Measurements from ENCODE around the gene MAP1LC3B2.

Gene MAP1LC3B2

GRCh38 chr12:116559162-116559935 lies at the start of gene MAP1LC3B2:
TSS of gene MAP1LC3B2 (plus strand) at chr12:116559381. CDS start at chr12:116575943, 16,562 bp downstream.
- H3K4me1 ChIP-seq (ENCODE audit: insufficient read depth, low read length): peaks cover 10% of the 10 kb centered on the region
- no peak within 1 kb of the TSS for H3K9ac ChIP-seq (ENCODE audit: low read depth, low read length)
- peaks cover 9% of the 10 kb centered on the region; the same call in 1 of the 2 replicates for H3K9me3 ChIP-seq (ENCODE audit: control insufficient read depth, insufficient read depth, low read length)
- H3K36me3 ChIP-seq (ENCODE audit: insufficient read depth, low read length): no peaks in the 10 kb centered on the region

DNA sequence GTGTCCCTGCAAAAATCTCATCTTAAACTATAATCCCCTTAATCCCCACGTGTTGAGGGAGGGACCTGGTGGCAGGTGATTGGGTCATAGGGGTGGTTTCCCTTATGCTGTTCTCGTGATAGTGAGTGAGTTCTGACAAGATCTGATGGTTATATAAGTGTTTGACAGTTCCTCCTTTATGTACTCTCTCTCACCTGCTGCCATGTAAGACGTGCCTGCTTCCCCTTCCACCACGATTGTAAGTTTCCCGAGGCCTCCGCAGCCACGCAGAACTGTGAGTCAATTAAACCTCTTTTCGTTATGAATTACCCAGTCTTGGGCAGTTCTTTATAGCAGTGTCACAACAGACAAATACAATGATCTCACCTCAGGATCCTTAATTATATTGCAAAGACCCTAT lies 45.2 kb upstream of the MAP1LC3B2 start:
- Histone ChIP-seq H3K9ac (ENCODE audit: low read depth, low read length) (no peak overlapping the region), H3K9me3 (ENCODE audit: control insufficient read depth, insufficient read depth, low read length) (no peaks in the 10 kb centered on the region)

GRCh38 chr12:116515684-116516083 lies 43.5 kb upstream of the MAP1LC3B2 start:
- Histone ChIP-seq H3K4me1 (ENCODE audit: insufficient read depth, low read length) (peaks cover 18% of the 10 kb centered on the region), H3K9ac (ENCODE audit: low read depth, low read length) (no peak overlapping the region), H3K9me3 (ENCODE audit: control insufficient read depth, insufficient read depth, low read length) (no peaks in the 10 kb centered on the region), H3K36me3 (ENCODE audit: insufficient read depth, low read length) (no peaks in the 10 kb centered on the region)

More for the DNA sequence above, 45.2 kb upstream of the MAP1LC3B2 start:
- Histone ChIP-seq H3K4me1 (ENCODE audit: insufficient read depth, low read length) (peaks cover 14% of the 10 kb centered on the region), H3K36me3 (ENCODE audit: insufficient read depth, low read length) (no peaks in the 10 kb centered on the region)

DNA sequence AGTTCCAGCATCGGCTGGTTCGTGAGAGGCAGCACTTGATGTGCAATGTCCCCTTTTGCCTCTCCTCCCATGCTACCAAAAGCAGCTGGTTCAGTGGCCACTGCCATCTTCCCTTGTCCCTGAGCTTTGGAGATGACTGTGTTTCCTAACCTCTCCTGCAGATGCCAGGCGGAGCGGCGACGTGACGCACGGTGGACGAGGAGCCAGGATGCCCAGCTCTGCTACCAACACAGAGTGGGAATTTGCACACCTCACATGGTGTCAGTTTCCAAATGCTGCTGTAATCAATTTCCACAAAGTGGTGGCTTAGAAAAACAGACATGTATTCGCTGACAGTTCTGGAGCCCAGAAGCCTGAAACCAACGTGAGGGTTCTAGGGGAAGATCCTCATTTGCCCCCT lies 42.5 kb upstream of the MAP1LC3B2 start:
- Histone ChIP-seq H3K9me3 (ENCODE audit: control insufficient read depth, insufficient read depth, low read length) (no peaks in the 10 kb centered on the region), H3K9ac (ENCODE audit: low read depth, low read length) (no peak overlapping the region), H3K4me1 (ENCODE audit: insufficient read depth, low read length) (peaks cover 23% of the 10 kb centered on the region)

GRCh38 chr12:116517431-116518045 lies 41.6 kb upstream of the MAP1LC3B2 start:
- H3K36me3 ChIP-seq (ENCODE audit: insufficient read depth, low read length): no peaks in the 10 kb centered on the region
- no peak overlapping the region for H3K9ac ChIP-seq (ENCODE audit: low read depth, low read length)
- H3K9me3 ChIP-seq (ENCODE audit: control insufficient read depth, insufficient read depth, low read length): no peaks in the 10 kb centered on the region
- H3K4me1 ChIP-seq (ENCODE audit: insufficient read depth, low read length): peaks cover 23% of the 10 kb centered on the region

More for the DNA sequence above, 42.5 kb upstream of the MAP1LC3B2 start:
- H3K36me3 ChIP-seq (ENCODE audit: insufficient read depth, low read length): no peaks in the 10 kb centered on the region

DNA sequence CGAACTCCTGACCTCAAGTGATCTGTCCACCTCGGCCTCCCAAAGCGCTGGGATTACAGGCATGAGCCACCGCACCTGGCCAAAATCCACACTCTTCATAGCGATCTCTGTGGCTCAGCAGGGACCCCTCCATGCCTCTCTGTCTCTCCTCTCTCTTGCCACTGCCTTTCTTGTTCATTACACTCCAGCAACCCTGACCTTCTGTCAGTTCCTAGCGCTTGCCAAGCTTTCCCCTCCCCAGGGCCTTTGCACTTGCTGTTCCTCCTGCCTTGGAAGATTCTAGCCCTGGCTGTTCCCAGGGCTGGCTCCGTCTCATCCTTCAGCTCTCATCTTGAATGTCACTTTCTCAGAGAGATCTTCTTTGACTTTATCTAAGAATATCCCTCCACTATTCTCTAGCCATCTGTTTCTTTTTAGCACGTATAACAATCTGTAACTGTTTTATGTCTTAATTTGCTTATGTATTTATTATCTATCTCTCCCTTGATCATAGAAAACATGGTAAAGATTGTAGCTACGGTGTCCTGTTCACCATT lies 38.9 kb upstream of the MAP1LC3B2 start:
- peaks cover 29% of the 10 kb centered on the region for H3K4me1 ChIP-seq (ENCODE audit: insufficient read depth, low read length)
- H3K36me3 ChIP-seq (ENCODE audit: insufficient read depth, low read length): no peaks in the 10 kb centered on the region
- H3K9ac ChIP-seq (ENCODE audit: low read depth, low read length): no peak overlapping the region
- H3K9me3 ChIP-seq (ENCODE audit: control insufficient read depth, insufficient read depth, low read length): no peaks in the 10 kb centered on the region

DNA sequence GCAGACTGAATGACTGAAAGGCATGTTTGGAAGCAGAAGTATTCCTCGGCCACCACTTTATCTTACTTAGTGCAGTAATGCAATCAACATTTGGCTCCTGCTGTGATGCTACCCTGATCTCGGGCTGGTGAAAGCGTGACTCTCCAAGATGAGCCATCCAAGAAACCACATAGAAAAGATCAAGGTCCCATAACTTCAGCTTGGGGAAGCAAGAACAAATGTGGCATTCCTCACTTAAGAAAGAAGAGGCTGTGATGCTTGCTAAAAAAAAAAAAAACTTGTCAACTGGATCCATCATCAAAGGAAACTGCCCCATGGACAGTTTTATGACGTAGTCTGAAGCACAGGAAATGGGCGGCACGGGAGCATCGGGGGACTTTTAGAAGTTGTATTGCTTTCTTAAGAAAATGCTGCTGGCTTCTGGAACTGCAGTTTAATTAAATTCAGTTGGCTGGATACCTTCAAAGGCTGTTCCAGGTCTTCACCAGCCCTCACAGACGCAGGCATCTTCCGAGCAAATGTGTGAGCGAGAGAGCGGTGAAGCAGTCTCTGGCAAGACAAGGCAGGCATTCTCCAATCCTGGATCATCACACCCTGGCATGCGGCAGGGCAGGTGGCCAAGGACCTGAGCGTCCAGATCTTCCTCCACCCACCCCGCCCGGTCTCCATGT lies 38.2 kb upstream of the MAP1LC3B2 start:
- Histone ChIP-seq H3K4me1 (ENCODE audit: insufficient read depth, low read length) (peaks cover 34% of the 10 kb centered on the region), H3K9ac (ENCODE audit: low read depth, low read length) (no peak overlapping the region), H3K9me3 (ENCODE audit: control insufficient read depth, insufficient read depth, low read length) (no peaks in the 10 kb centered on the region), H3K36me3 (ENCODE audit: insufficient read depth, low read length) (no peaks in the 10 kb centered on the region)

- Histone ChIP-seq H3K9me3 (ENCODE audit: control insufficient read depth, insufficient read depth, low read length) (no peaks in the 10 kb centered on the region), H3K4me1 (ENCODE audit: insufficient read depth, low read length) (peaks cover 29% of the 10 kb centered on the region), H3K9ac (ENCODE audit: low read depth, low read length) (no peak overlapping the region), H3K36me3 (ENCODE audit: insufficient read depth, low read length) (no peaks in the 10 kb centered on the region)
These were observed 34.9 kb upstream of the MAP1LC3B2 start for GRCh38 chr12:116524311-116524710.

DNA sequence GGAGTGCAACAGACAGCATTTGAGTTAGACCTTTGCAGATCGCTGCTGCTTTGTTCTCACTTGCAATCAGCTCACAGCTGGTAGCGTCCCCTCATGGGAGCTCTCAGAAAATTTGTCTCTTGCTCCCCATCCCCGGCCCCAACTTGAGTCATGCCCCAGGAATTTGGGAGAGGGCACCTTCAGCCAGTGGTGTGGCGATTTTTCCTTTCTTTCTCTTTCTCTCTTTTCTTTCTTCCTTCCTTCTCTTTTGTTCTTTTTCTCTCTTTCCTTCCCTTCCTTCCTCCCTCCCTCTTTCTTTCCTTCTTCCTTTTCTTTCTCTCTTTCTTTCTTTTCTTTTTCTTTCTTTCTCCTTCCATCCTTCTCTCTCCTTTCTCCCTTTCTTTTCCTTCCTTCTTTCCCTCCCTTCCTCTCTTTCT lies 34.2 kb upstream of the MAP1LC3B2 start:
- Histone ChIP-seq H3K4me1 (ENCODE audit: insufficient read depth, low read length) (peaks cover 29% of the 10 kb centered on the region), H3K9me3 (ENCODE audit: control insufficient read depth, insufficient read depth, low read length) (no peaks in the 10 kb centered on the region), H3K36me3 (ENCODE audit: insufficient read depth, low read length) (no peaks in the 10 kb centered on the region), H3K9ac (ENCODE audit: low read depth, low read length) (no peak overlapping the region)

GRCh38 chr12:116525418-116526001 lies 33.7 kb upstream of the MAP1LC3B2 start:
- peak overlapping the region; percentile 32 for H3K9ac ChIP-seq (ENCODE audit: low read depth, low read length)
- H3K36me3 ChIP-seq (ENCODE audit: insufficient read depth, low read length): no peaks in the 10 kb centered on the region
- no peaks in the 10 kb centered on the region for H3K9me3 ChIP-seq (ENCODE audit: control insufficient read depth, insufficient read depth, low read length)
- peaks cover 29% of the 10 kb centered on the region for H3K4me1 ChIP-seq (ENCODE audit: insufficient read depth, low read length)

DNA sequence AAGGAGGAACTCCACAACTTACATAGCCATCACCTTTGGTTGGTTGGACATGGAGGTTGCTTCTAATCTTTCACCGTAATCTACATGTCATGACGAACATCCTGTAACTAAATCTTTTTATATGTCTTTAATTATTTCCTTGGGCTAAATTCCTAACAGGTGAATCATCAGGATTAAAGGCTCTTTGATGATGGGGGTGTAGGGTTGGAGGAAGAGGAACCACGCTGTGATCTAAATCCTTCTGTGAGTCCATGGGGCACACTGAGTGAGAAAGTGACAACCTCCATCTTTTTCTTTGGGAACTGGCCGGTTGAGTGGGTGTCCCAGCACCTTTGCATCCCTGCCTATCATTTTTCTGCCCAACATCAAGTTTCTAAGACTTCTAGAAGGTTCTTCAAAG lies 31.1 kb upstream of the MAP1LC3B2 start:
- Histone ChIP-seq H3K9me3 (ENCODE audit: control insufficient read depth, insufficient read depth, low read length) (no peaks in the 10 kb centered on the region), H3K4me1 (ENCODE audit: insufficient read depth, low read length) (peaks cover 30% of the 10 kb centered on the region), H3K9ac (ENCODE audit: low read depth, low read length) (no peak overlapping the region), H3K36me3 (ENCODE audit: insufficient read depth, low read length) (no peaks in the 10 kb centered on the region)

- no peaks in the 10 kb centered on the region for H3K9me3 ChIP-seq (ENCODE audit: control insufficient read depth, insufficient read depth, low read length)
These were observed 30.7 kb upstream of the MAP1LC3B2 start for GRCh38 chr12:116528498-116528897.

GRCh38 chr12:116529048-116529447 lies 30.1 kb upstream of the MAP1LC3B2 start:
- Histone ChIP-seq H3K4me1 (ENCODE audit: insufficient read depth, low read length) (peaks cover 30% of the 10 kb centered on the region), H3K36me3 (ENCODE audit: insufficient read depth, low read length) (no peaks in the 10 kb centered on the region), H3K9ac (ENCODE audit: low read depth, low read length) (no peak overlapping the region), H3K9me3 (ENCODE audit: control insufficient read depth, insufficient read depth, low read length) (no peaks in the 10 kb centered on the region)

More at GRCh38 chr12:116528498-116528897, 30.7 kb upstream of the MAP1LC3B2 start:
- no peak overlapping the region for H3K9ac ChIP-seq (ENCODE audit: low read depth, low read length)
- peaks cover 30% of the 10 kb centered on the region for H3K4me1 ChIP-seq (ENCODE audit: insufficient read depth, low read length)
- H3K36me3 ChIP-seq (ENCODE audit: insufficient read depth, low read length): no peaks in the 10 kb centered on the region

GRCh38 chr12:116529686-116530085 lies 29.5 kb upstream of the MAP1LC3B2 start:
- Histone ChIP-seq H3K4me1 (ENCODE audit: insufficient read depth, low read length) (peaks cover 24% of the 10 kb centered on the region), H3K9ac (ENCODE audit: low read depth, low read length) (no peak overlapping the region), H3K9me3 (ENCODE audit: control insufficient read depth, insufficient read depth, low read length) (no peaks in the 10 kb centered on the region), H3K36me3 (ENCODE audit: insufficient read depth, low read length) (no peaks in the 10 kb centered on the region)
